ENCODE measurements around the gene HCN4.

HCN4 gene

GRCh38 chr15:73380661-73381060 is 11.9 kb upstream of the HCN4 start:
- no peak for DNase-seq (ENCODE audit: low read depth, low spot score)

DNA sequence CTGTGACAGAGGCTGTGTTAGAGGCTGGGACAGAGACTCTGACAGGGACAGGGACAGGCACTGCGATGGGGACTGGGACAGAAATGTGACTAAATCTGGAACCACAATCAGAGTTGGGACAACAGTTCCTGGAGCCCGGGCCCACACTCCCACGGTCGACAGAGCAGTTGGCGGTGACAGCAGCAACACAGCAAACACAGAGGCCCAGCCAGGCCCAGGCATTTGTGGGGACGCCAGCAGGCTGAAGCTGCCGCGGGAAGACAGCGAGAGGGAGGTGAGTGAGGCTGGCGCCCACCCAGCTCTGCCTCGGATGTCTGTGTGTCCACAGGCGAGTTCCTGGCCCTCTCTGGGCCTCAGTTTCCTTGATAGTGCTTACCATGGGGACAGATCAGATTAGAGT is 9.3 kb upstream of the HCN4 start:
- DNase-seq (ENCODE audit: low read depth, low spot score) = no peak

DNA sequence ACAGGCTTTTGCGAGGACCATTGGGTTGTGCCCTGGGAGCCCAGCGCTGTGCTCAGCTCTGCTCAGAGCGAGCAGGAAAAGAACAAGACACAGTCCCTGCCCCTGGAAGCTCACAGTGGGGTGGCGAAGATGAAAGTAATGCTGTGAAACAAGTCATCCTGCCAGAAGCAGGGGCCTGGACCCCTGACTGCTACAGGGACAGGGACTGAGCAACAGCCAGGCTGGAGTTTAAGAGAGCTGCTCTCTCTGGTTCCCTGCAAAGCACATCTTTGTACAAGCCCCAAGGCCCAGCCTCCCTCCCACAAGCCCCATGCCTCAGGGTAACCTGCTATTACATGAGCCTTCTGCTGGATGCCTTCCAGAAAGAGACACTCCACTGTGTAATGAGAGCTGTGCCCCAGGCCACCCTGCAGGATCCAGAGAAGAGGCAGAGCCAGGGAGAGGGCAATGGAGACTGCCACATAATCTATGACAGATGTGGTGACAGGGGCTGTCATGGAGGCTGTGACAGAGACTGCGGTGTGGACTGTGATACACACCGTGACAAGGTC is 7.1 kb upstream of the HCN4 start:
- peak; percentile 67 for DNase-seq (ENCODE audit: low read depth, low spot score)

DNA sequence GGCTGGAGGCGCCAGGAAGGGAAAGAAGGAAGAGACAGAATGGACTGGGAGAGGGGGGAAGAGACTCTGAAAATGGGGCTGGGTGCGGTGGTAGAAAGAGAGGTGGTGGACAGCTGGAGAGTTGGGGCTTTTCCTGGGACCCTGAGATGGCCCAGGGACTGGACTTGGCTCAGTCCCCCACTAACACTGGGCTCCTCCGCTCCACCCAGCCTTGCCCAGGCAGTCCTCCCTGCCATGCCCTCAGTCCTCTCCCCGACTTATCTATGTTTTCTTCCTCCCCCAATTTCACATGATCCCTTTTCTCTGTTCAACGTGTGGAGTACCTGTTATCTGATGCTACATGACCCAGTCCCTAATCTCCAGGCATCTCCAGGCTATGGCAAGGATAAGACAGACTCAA is 6.3 kb upstream of the HCN4 start:
- no peak for DNase-seq (ENCODE audit: low read depth, low spot score)

- no peak for DNase-seq (ENCODE audit: low read depth, low spot score)
These were observed 5.8 kb upstream of the HCN4 start for GRCh38 chr15:73374604-73375003.

DNA sequence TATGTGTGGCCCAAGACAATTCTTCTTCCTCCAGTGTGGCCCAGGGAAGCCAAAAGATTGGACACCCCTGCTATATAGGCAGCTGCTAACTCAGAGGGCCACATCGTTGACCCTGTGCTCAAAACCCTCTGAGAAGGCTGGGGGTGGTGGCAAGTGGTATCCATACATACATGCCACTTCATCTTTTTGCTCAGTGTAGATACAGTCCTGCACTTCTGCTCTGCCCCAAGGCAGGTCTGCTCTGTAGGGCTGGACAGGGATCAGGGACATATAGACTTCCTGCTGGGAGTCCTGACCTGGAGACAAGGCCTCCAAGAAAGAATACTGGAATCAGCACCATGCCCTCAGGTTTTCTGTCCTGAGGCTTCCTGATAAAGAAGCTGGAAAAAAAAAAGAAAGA is 4.5 kb upstream of the HCN4 start:
- no peak for DNase-seq (ENCODE audit: low read depth, low spot score)

- DNase-seq (ENCODE audit: low read depth, low spot score) = no peak
These were observed 3.1 kb upstream of the HCN4 start for GRCh38 chr15:73371812-73372211.

GRCh38 chr15:73370151-73370550 is 1.4 kb upstream of the HCN4 start:
- DNase-seq (ENCODE audit: low read depth, low spot score) = no peak

DNA sequence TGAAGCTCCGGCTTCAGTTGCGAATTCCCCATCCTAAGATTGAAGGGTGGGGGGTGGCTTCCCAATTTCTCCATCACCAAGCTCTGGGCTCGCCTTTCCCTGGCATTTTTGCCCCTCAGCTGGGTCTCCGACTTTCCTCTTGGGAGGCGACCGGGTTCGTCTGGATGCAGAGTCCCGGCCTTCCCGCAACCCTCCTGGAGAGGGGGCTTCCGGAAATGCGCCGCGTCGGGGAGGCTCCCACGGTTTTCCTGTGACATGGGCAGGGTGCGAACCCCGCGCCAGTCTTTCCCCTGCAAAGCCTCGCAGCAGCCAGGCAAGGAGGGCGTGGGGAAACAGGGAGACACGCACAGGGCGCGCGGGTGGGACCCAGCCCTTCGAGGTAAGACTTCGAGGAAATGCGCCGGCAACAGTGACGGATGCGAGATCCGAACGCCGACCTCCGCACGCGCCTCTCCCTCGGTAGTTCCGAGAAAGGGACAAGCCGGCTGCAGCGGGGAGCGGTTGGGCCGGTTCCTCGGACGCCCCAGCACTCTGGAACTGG is 466 bp upstream of the HCN4 start:
- DNase-seq (ENCODE audit: low read depth, low spot score) = no peak

GRCh38 chr15:73367624-73368300 is 996 bp downstream of the HCN4 start:
- no peak for DNase-seq (ENCODE audit: low read depth, low spot score)

DNA sequence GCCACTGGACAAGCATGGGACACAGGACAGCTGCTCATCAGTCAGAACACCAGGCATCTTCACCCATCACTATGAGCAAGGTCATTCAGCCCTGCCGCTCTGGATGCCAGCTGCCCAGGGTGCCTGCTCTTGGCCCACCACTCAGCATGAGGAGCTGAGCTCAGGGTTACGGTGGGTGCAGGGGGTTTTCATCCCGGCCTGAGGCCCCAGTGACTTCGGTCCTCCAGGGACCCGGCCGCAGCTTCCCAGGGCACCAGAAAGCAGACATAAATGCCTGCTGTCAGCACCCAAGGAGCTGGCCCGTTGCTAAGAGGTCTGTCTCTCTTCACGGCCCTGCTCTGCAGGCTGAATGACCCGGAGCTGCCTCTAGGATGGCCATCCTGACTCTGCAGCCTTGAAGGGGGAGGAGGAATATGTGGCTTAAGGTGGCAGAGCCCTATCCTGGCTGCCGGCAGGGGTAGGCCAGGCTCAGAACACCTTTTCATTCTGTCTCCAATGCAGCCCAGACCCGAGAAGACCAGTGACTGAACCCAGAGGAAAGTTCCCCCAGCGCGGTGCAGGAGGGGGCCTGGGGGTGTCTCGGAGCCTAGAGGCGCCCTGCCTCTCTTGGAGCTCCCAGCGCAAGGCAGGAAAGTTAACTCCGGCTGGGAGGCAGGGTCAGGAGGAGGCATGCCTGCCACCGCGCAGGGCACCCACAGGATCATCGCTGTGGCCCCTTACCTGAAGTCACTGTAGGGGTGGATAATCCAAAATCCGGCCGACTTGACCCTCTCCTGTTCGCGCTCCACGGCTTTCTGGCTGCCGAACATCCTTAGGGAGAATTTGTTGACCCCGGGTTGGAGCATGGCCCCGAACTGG is 1.8 kb downstream of the HCN4 start:
- no peak for DNase-seq (ENCODE audit: low read depth, low spot score)

DNA sequence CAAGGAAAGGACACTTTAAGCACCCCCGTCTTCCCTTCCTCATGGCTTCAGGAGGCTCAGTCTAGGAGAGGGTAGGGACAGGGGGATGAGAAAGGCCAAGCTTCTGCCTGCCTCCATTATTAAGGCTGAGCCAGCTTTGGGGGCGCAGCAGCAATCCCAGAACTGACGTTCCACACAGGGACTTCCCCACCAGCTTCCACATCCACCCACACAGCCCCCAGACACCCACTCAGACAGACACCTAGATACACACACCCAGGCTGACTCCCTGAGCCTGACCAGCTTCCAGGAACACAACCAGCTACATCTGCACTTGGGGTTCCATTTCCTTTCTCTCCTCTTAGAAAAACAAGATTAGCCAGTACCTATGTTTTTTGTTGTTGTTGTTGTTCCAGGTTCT is 4.7 kb downstream of the HCN4 start:
- DNase-seq (ENCODE audit: low read depth, low spot score) = no peak

DNA sequence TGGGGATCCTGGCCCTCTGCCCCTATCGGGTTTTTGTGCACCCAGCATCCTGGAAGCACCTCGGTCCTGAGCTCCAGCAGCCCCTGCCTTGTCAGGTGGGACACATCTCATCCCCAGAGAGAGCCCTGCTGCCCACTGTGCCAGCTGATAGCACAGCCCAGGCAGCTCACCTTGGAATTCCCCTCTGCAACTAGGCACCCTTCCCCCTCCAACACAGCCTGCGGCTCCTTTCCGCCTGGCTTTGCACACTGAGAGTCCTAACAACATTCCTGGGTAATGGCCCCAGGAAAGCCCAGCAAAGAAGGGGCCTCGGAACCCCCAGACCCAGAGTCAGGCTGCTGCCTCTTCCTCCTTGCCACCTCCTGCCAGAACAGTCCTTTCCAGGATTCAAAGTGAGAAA is 5.9 kb downstream of the HCN4 start:
- peak; percentile 83 for DNase-seq (ENCODE audit: low read depth, low spot score)

DNA sequence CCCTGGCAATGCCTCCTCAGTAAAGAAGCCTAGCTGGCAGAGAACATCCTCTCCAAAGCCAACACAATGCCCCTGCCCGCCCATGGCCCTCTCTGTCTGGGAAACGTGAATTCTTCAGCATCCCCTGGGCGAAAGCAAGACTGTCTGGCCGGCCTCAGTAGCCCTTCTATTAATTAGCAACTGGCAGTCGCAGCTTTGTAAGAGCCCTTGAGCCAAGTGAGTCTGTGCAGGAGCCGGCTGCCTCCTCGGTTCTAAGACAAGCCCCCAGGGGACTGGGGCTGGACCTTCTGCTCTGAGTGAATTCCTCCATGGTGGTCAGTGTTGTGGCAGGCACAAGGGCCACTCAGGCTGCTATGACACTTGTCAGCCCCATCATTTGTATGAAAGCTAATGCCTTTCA is 7.4 kb downstream of the HCN4 start:
- peak; percentile 77 for DNase-seq (ENCODE audit: low read depth, low spot score)

DNA sequence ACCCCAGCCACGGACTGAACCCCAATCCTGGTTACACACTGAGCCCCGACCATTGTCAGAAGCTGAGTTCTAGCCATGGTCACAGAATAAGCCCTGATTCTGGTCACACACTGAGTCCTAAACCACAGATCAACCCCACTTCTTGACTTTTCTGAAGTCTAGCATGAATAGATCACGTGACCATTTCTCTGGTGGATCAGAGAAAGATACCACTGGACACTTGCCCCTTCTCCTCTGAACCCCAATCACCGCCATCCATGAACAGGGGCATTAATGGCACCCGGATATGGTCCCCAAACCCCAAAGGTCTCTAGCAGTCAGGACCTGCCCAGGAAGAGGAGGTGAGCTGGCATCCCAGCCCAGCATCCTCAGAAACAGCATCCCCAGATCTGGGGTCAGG is 9.1 kb downstream of the HCN4 start:
- no peak for DNase-seq (ENCODE audit: low read depth, low spot score)

GRCh38 chr15:73357999-73358665 is 10.6 kb downstream of the HCN4 start:
- no peak for DNase-seq (ENCODE audit: low read depth, low spot score)

DNA sequence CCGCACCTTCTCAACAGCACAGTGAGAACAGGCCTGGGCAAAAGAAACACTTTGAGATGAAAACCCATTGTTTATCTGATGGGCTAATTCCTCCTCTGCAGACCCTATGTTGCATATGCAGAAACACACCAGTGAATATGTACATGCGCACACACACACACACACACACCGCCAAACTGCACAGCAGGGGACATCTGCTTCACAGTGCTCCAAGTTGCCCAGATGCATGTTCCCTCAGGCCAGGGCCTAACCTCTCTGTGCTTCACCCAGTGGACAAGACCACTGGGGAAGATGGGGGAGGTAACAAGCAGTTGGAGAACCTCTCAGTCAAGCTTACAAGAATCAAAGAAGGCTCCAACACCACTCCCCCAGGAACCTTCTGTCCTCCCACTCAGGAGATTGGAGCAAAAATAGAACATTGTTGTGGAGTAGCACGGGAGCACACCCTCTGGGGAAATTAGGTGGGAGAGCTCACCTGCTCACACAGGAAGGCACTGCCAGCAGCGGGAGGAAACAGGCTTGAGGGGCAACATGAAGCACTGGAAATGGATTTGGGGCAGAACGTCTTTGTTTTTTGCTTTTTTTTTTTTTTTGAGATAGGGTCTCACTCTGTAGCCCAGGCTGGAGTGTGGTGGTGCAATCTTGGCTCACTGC is 13.0 kb downstream of the HCN4 start:
- no peak for DNase-seq (ENCODE audit: low read depth, low spot score)

DNA sequence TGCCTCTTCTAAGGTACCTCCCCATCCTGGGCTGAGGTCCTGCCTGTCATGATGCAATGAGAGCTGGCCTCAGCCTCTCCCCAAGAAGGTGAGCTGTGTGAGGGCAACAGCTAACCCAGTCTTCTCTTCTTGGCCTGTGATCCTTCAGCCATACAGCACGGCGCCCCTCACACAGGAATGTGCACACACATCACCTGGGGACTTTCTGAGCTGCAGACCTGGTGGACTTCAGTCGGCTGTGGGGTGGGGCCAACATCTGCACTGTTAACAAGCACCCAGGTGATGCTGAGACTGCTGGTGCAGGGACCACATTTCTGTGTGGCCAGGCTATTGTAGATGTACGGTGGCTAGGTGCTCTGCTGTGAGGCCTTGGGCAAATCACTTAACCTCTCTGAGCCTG is 14.5 kb downstream of the HCN4 start:
- no peak for DNase-seq (ENCODE audit: low read depth, low spot score)

GRCh38 chr15:73353734-73354133 is 15.0 kb downstream of the HCN4 start:
- no peak for DNase-seq (ENCODE audit: low read depth, low spot score)

DNA sequence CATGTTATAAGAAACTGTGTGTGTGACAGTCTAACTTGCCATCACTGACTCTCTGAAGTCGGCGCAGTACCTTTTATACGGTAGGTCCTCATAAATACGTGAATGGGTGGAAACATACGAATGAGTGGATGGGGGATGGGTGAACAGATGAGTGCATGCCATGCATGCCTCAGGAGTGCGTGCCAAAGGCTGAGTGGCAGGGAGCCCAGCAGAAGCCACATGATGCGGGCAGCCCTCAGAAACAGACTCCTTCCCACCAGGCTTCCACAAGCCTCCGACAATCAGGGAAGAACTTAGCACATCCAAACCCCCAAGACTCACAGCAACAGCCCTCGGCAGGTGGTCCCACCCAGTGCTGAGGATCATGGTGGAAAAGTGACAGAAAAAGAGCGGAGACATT is 16.7 kb downstream of the HCN4 start:
- no peak for DNase-seq (ENCODE audit: low read depth, low spot score)

DNA sequence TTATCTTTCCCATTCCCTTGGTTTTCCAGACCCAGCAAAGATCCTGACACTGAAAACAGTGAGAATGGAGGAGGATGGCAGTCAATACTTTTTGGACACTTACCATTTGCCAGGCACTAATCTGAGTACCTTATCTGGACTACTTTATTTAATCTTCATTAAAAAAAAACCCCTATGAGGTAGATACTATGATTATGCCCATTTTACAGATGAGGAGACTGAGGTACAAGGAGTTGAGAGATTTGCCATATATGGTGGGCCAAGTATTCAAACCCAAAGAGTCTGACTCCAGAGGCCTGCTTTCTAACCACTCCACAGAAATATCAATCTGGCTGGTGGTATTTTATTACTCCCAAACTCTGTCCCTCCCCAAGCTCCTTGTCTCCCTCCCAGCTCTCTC is 19.6 kb downstream of the HCN4 start:
- no peak for DNase-seq (ENCODE audit: low read depth, low spot score)
